NOMO-1 (cell line): ENCODE measurements around the gene SCAPER.
A peak's percentile ranks its signal among the peaks of the same experiment; 100 is the strongest.

ENCODE experiments used
- DNase-seq, 2 experiments: peaks; one replicate each; lab custom pipeline; 2025; ENCODE audit not compliant: unreplicated experiment in 2 of 2; lab: John Stamatoyannopoulos, UW

The SCAPER gene

GRCh38 chr15:76585576-76585897 lies 319.6 kb downstream of the SCAPER start:
- DNase-seq, result no peak

GRCh38 chr15:76584868-76585575 lies 320.1 kb downstream of the SCAPER start:
- DNase-seq, result no peak

GRCh38 chr15:76582550-76582949 lies 322.6 kb downstream of the SCAPER start:
- DNase-seq, result no peak

GRCh38 chr15:76577879-76578512 lies 327.1 kb downstream of the SCAPER start:
- DNase-seq, result no peak

- no peak for DNase-seq
Observed at GRCh38 chr15:76576523-76577279, 328.4 kb downstream of the SCAPER start.

- no peak for DNase-seq
Observed at GRCh38 chr15:76575679-76576078, 329.5 kb downstream of the SCAPER start.

- peak in 1 of 2 experiments; percentile 4 for DNase-seq
Observed at GRCh38 chr15:76575274-76575673, 329.9 kb downstream of the SCAPER start.

GRCh38 chr15:76572983-76573314 lies 332.2 kb downstream of the SCAPER start:
- DNase-seq, result no peak

GRCh38 chr15:76566276-76566675 lies 338.9 kb downstream of the SCAPER start:
- no peak for DNase-seq

- DNase-seq, result no peak
Observed at GRCh38 chr15:76565366-76565765, 339.8 kb downstream of the SCAPER start.

GRCh38 chr15:76555247-76555646 lies 349.9 kb downstream of the SCAPER start:
- no peak for DNase-seq

GRCh38 chr15:76553564-76553963 lies 351.6 kb downstream of the SCAPER start:
- no peak for DNase-seq

- no peak for DNase-seq
Observed at GRCh38 chr15:76553102-76553501, 352.0 kb downstream of the SCAPER start.

GRCh38 chr15:76546805-76547204 lies 358.3 kb downstream of the SCAPER start:
- no peak for DNase-seq

- no peak for DNase-seq
Observed at GRCh38 chr15:76533995-76534394, 371.1 kb downstream of the SCAPER start.

- peak; percentile 23 to 88 for DNase-seq
Observed at GRCh38 chr15:76533060-76533820, 371.9 kb downstream of the SCAPER start.

- DNase-seq, result no peak
Observed at GRCh38 chr15:76529911-76530310, 375.2 kb downstream of the SCAPER start.

- DNase-seq, result no peak
Observed at GRCh38 chr15:76526111-76526510, 379.0 kb downstream of the SCAPER start.

GRCh38 chr15:76517910-76518309 lies 387.2 kb downstream of the SCAPER start:
- DNase-seq, result no peak

- no peak for DNase-seq
Observed at GRCh38 chr15:76514282-76514681, 390.9 kb downstream of the SCAPER start.

GRCh38 chr15:76512971-76513370 lies 392.2 kb downstream of the SCAPER start:
- no peak for DNase-seq
